Neuron (in vitro differentiated cells): ENCODE data around the gene BOLL.
"Not testable (repeated sequence)": the region's sequence is repeated elsewhere in the genome, so short reads cannot be mapped to it uniquely, and the experiment has no call there.

ENCODE experiments used
- H2AFZ ChIP-seq: one replicate; pipeline ENCODE4 v1.6.1; 2013; ENCODE audit warnings: low read depth, mild to moderate bottlenecking, inconsistent platforms, low read length, moderate library complexity
- H3K27me3 ChIP-seq: one replicate; pipeline ENCODE4 v1.6.1; 2013; ENCODE audit warnings: low read length; ENCODE audit not compliant: insufficient read depth
- H3K36me3 ChIP-seq: one replicate; pipeline ENCODE4 v1.6.1; 2013; ENCODE audit warnings: low read length; ENCODE audit not compliant: insufficient read depth
- H3K4me1 ChIP-seq: one replicate; pipeline ENCODE4 v1.6.1; 2013; ENCODE audit warnings: low read length; ENCODE audit not compliant: insufficient read depth
- H3K4me3 ChIP-seq: 2 replicates; pipeline ENCODE4 v1.5.1; 2013; ENCODE audit warnings: mild to moderate bottlenecking, low read length, moderate library complexity
- H3K9me3 ChIP-seq: one replicate; pipeline ENCODE4 v1.6.1; 2013; ENCODE audit warnings: low read length

The BOLL gene

DNA sequence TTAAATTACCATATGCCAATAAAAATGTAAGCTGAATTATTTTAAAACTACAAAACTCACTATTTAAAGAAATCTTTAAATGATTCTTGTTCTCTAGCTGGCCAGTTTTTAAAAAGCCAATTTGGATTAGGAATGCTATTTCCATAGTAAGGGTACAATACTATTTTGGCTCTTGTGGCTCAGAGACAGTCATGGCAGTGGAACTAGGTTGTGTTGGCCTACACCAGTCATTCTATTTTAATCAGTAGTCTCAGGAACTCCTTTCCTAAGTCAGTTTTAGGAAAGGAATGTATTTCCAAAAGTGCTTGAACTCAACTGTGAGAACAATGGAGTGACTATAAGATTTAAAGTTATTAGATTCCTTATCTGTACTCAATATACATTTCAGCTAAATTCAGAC is 5.9 kb downstream of the BOLL start:
- H3K4me1 ChIP-seq = no peaks in the 10 kb centered on the region
- no peaks in the 10 kb centered on the region for H3K36me3 ChIP-seq

DNA sequence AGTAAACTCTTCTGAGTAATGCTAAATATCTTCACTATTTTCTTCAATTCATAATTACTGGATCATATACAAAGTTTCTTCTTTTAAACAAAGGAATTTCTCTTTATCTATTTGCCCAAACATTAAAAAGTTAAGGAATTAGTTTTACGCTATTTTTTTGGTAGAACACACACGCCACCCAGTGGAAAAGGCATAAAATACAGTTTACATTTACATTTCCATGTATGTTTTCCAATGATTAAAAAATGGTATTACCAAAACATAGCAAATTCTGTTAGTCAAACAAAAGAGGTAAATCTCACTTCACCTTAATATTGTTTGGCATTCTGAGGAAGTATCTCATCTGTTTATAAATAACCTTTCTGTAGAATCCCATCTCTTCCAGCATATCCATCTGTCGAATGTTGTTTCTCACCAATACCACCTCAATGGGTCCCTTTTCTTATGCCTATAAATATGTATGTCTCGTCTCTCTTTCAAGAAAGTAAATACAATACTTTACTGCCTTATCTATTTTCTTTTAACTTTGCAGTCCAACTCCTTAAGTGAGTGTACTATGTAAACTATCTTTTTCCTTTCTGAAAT is 7.2 kb downstream of the BOLL start:
- no peaks in the 10 kb centered on the region for H3K4me1 ChIP-seq
- H2AFZ ChIP-seq = no peak overlapping the region
- no peaks in the 10 kb centered on the region for H3K27me3 ChIP-seq
- H3K36me3 ChIP-seq = no peaks in the 10 kb centered on the region
- H3K4me3 ChIP-seq = no peak overlapping the region
- H3K9me3 ChIP-seq = no peaks in the 10 kb centered on the region

More for the DNA sequence above, 5.9 kb downstream of the BOLL start:
- no peaks in the 10 kb centered on the region for H3K9me3 ChIP-seq
- no peak overlapping the region for H2AFZ ChIP-seq
- H3K4me3 ChIP-seq = no peak overlapping the region
- no peaks in the 10 kb centered on the region for H3K27me3 ChIP-seq

DNA sequence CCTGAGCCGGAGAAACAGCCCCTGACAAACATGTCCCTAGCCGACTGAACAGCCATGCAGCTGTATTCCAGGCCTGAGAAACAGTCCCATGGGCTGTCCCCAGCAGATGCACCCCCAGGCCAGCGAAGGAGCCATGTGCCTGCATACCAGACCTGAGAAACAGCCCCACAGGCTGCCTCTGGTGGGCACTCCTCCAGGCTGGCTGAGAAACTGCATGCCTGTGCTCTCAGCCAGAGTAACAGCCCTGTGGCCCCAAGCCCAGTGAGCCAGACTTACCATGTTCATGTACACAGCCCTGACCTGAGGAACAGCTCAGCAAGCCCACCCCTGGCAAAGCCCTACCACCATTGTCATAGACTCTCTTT is 24.8 kb downstream of the BOLL start:
- Histone ChIP-seq H3K9me3 (peaks cover 5% of the 10 kb centered on the region), H2AFZ (no peak overlapping the region), H3K4me3 (no peak overlapping the region), H3K27me3 (no peaks in the 10 kb centered on the region), H3K4me1 (no peaks in the 10 kb centered on the region), H3K36me3 (no peaks in the 10 kb centered on the region)

DNA sequence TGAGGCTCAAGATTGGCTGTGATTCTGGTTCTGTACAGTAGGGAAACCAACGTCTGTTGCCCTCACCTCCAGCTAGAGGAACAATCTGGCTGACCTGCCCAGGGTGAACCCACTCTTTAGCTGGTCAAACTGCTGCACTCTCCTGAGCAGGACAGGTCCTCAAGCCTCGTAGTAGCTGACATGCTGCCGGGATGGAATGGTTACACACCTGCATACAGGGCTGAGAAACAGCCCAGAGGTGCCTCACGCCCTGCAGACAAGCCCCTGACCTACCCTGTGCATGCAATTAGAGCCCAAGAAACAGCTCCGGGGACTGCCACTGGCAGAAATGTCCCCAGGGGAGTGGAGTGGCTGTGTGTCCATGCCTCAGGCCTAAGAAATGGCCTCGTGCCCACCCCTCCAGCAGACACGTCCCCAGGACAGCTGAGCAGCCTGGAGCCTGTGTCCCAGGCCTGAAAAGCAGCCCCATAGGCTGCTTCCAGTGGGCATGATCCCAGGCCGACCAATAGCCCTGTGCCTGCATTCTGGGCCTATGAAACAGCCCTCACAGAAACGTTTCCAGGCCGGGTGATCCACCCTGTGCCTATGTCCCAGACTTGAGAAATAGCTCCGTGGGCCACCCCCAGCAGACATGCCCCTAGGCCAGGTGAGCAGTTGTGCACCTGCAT is 25.4 kb downstream of the BOLL start:
- Histone ChIP-seq H3K27me3 (no peaks in the 10 kb centered on the region), H3K4me3 (no peak overlapping the region)

DNA sequence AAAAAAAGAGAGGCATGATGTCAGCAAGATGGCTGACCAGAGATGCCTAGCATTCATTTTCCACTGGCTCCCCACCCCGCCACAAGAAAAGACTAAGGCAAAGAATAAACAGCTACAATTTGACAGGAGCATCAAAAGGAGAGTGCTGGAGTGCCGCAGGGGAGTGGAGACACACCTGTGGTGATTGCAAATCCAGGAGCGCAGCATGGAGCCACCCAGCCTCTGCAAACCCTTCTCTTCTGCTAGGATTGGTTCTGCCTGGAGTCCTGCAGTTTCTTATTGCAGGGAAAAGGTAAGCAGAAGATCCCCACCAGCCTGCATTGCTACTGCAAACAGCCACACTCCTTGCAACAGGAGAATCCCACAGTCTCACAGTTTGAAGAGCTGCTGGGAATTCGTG is 26.1 kb downstream of the BOLL start:
- Histone ChIP-seq H2AFZ (no peak overlapping the region), H3K9me3 (peaks cover 5% of the 10 kb centered on the region), H3K36me3 (no peaks in the 10 kb centered on the region), H3K27me3 (no peaks in the 10 kb centered on the region), H3K4me1 (no peaks in the 10 kb centered on the region), H3K4me3 (no peak overlapping the region)

More for the DNA sequence above, 25.4 kb downstream of the BOLL start:
- no peaks in the 10 kb centered on the region for H3K4me1 ChIP-seq
- H3K9me3 ChIP-seq = peaks cover 5% of the 10 kb centered on the region
- no peaks in the 10 kb centered on the region for H3K36me3 ChIP-seq
- H2AFZ ChIP-seq = no peak overlapping the region

DNA sequence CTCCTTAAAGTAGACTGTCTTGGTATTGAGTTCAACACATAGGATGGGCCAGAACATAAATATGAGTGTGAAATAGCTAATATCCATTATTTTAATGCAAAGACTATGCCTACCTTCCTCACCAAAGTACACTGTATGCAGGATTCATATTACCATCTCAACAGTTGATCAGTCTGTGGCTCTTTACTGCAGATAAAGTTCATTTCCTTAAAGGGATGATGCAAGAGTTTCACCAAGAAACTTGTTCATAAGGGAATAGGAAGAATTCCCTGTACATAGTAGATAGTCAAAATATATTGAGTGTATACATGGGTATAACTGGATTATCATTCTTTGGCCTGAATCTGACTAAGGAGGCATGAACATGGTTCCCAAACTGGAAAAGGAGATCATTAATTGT is 44.9 kb downstream of the BOLL start:
- Histone ChIP-seq H2AFZ (no peak overlapping the region), H3K27me3 (no peaks in the 10 kb centered on the region), H3K9me3 (no peaks in the 10 kb centered on the region), H3K4me3 (no peak overlapping the region), H3K36me3 (no peaks in the 10 kb centered on the region), H3K4me1 (no peaks in the 10 kb centered on the region)

DNA sequence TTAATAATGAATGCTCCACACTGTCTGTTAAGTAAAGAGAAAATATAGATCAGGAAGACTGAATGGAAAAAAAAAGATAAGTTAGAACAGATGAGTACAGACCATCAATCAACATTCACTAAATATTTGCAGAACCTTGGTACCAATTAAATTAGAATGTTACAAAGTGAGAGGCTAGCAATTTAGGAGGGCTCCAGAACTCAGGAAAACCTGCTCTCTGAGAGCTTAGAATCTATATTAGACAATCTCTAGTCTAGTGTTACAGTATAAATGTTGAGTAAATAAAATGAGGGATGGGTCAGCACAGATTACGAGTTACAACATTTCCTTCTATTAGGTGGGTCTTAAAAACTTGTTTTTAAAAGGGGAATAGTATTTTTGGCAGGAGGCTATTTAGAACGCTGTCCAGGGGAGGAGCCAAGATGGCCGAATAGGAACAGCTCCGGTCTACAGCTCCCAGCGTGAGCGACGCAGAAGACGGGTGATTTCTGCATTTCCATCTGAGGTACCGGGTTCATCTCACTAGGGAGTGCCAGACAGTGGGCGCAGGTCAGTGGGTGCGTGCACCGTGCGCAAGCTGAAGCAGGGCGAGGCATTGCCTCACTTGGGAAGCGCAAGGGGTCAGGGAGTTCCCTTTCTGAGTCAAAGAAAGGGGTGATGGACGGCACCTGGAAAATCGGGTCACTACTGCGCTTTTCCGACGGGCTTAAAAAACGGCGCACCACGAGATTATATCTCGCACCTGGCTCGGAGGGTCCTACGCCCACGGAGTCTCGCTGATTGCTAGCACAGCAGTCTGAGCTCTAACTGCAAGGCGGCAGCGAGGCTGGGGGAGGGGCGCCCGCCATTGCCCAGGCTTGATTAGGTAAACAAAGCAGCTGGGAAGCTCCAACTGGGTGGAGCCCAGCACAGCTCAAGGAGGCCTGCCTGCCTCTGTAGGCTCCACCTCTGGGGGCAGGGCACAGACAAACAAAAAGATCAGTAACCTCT is 56.3 kb downstream of the BOLL start:
- H3K4me3 ChIP-seq, H3K27me3 ChIP-seq, H3K4me1 ChIP-seq, H3K36me3 ChIP-seq, H3K9me3 ChIP-seq, H2AFZ ChIP-seq: not testable (repeated sequence)

DNA sequence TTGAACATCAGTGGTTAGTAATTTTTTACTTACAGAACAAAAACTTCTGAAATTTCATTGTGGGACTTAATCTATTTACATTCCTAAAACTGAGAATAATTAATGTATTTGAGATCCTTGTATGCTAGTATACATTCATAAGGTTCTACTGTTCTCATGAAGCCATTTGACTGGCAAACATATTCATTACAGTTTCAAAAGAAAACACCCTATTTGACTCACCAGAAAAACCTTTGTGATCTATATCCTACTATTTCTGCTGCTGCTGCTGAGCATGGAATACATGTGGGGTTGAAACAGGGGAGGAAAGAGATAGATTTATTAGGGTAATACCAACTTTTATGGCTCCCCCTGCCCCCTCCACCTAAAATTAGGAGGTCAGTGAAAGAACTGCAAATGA is 58.1 kb downstream of the BOLL start:
- no peaks in the 10 kb centered on the region for H3K9me3 ChIP-seq
- no peaks in the 10 kb centered on the region for H3K27me3 ChIP-seq
- H3K36me3 ChIP-seq = no peaks in the 10 kb centered on the region
- H3K4me3 ChIP-seq = no peak overlapping the region
- H2AFZ ChIP-seq = no peak overlapping the region
- no peaks in the 10 kb centered on the region for H3K4me1 ChIP-seq

DNA sequence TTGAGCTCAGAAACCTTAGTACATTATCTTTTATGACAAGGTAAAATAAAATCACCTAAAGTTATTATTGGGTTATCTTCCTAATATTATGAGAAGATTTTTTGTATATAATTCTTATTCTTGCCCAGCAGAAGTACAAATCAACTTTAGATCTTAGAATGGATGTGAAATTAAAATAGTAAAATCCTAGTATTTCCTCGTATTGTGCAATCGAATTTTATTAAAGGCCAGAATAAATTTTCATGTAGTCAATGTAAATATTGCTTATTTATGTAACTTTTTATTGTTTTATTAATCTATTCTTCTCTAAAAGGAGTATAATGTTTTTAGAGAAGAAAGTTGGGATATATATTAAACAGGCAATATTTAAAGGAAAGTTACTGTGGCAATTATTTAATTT is 67.3 kb downstream of the BOLL start:
- no peaks in the 10 kb centered on the region for H3K9me3 ChIP-seq
- no peak overlapping the region for H3K4me3 ChIP-seq
- H3K27me3 ChIP-seq = no peaks in the 10 kb centered on the region
- H2AFZ ChIP-seq = no peak overlapping the region
- no peaks in the 10 kb centered on the region for H3K4me1 ChIP-seq
- H3K36me3 ChIP-seq = no peaks in the 10 kb centered on the region

DNA sequence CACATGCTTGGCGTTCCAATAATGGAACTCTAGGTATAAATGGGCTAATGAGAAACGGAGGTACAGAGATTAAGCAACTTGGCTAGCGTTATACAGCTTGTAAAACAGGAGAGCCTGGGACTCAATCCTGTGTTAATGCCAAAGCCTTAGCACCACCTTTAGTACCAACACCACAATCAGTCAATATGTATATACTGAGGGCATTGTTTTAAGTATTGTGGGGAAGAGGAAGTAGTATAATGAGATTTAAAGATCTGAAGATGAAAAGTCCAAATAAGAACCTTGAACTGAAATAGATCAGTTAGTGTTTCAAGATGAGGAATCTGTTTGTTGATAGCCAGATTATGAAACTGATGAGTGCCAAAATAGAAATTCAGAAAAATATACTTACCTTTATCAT is 71.8 kb downstream of the BOLL start:
- Histone ChIP-seq H2AFZ (no peak overlapping the region), H3K27me3 (no peaks in the 10 kb centered on the region), H3K9me3 (no peaks in the 10 kb centered on the region), H3K4me1 (peaks cover 7% of the 10 kb centered on the region), H3K36me3 (peaks cover 3% of the 10 kb centered on the region), H3K4me3 (no peak overlapping the region)

DNA sequence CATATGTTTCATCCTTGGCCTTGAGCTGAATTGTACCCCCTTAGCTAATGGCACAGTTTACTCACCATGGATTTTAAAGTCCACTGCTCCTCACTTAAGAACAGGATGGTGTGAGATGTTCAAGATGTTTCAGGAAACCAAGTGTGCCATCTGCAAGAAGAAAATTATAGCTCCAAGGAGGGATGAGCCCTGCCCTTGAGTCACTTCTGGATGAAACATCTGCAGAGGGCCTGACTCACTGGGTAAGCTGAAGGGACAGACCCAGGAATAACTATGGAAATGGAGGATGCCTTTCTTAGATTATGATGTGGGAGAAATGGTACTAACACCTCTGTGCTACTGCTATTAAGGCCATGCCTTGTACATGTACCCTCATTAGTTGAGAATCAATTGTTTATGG is 73.5 kb downstream of the BOLL start:
- H3K27me3 ChIP-seq = no peaks in the 10 kb centered on the region
- peaks cover 23% of the 10 kb centered on the region for H3K4me1 ChIP-seq
- H3K9me3 ChIP-seq = no peaks in the 10 kb centered on the region
- no peak overlapping the region for H3K4me3 ChIP-seq
- no peak overlapping the region for H2AFZ ChIP-seq
- peaks cover 3% of the 10 kb centered on the region for H3K36me3 ChIP-seq

DNA sequence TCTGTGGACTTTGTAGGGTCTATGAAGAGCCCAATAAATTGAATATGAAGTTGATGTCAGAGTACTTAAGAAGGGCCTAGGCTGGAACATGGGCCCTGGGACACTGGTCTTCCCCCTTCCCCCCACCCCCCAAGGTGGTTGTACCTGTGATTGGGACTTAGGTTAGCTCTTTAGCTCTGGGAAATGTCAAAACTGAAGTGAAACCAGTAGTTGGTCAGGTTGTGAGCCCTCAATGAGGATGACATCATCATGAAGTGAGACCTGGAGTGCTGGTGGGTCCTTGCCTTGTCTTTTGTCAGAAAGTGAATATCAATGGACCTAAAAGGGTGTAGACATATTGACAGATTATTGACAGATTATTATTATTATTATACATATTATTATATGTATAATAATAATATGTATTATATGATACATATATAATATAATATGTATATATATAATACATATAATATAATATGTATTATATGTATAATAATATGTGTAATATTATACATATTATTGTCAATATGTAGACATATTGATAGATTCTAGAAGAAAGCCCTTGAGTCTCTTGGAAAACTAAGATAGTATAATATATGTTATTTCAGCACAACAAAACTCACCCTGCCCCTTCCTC is 74.6 kb downstream of the BOLL start:
- H3K9me3 ChIP-seq = no peaks in the 10 kb centered on the region
- no peak overlapping the region for H2AFZ ChIP-seq
- no peak overlapping the region for H3K4me3 ChIP-seq
- H3K27me3 ChIP-seq = no peaks in the 10 kb centered on the region
- H3K4me1 ChIP-seq = peaks cover 32% of the 10 kb centered on the region
- H3K36me3 ChIP-seq = peaks cover 3% of the 10 kb centered on the region

DNA sequence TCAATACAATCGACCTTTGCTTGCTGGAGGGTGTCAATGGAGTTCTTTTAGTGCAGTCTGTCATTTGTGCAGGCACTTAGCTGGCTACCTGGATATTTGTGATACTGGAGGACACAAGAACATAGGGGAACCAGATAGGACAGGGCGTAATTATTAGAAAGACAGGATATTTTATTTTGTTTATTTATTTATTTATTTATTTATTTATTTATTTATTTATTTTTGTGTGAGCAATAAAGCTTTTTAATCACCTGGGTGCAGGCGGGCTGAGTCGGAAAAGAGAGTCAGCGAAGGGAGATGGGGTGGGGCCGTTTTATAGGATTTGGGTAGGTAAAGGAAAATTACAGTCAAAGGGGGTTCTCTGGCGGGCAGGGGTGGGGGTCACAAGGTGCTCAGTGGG is 76.0 kb downstream of the BOLL start:
- peaks cover 32% of the 10 kb centered on the region for H3K4me1 ChIP-seq
- not testable (repeated sequence) for H2AFZ ChIP-seq, H3K4me3 ChIP-seq, H3K36me3 ChIP-seq, H3K9me3 ChIP-seq, H3K27me3 ChIP-seq
